NCI-H2196 (cell line): Measurements from ENCODE around the gene IFNGR1.

Source experiments
- DNase-seq: peaks from one replicate; lab custom pipeline; 2025; ENCODE audit not compliant: unreplicated experiment; lab: John Stamatoyannopoulos, UW

Gene IFNGR1

GRCh38 chr6:137177611-137178010 is 41.6 kb downstream of the IFNGR1 start:
- no peak for DNase-seq

DNA sequence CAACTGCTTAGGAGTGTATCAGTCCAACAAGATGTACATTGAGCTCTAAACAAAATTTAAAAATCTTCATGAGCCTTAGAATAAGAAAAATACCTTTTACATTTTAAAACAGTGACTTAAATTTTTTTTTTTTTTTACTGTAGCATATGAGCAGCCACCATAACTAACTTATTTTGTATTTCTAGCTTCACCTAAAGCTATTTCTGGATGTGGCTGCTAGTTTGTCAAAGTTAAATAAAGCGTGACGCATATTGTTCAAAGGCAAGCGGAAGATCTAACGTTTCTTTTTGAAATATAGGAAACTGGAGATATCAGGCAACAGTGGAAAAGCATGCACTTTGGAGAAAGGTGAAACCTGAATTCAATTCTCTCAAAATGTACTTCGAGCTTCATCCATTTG is 42.5 kb downstream of the IFNGR1 start:
- no peak for DNase-seq

- no peak for DNase-seq
Measured at GRCh38 chr6:137175868-137176245, 43.3 kb downstream of the IFNGR1 start.

- DNase-seq: no peak
Measured at GRCh38 chr6:137175157-137175867, 43.9 kb downstream of the IFNGR1 start.

- DNase-seq: no peak
Measured at GRCh38 chr6:137173501-137173900, 45.7 kb downstream of the IFNGR1 start, which contains the start of gene IL22RA2. Gene IL22RA2 (minus strand): TSS chr6:137173644. CDS start chr6:137161749, 11,895 bp downstream.

DNA sequence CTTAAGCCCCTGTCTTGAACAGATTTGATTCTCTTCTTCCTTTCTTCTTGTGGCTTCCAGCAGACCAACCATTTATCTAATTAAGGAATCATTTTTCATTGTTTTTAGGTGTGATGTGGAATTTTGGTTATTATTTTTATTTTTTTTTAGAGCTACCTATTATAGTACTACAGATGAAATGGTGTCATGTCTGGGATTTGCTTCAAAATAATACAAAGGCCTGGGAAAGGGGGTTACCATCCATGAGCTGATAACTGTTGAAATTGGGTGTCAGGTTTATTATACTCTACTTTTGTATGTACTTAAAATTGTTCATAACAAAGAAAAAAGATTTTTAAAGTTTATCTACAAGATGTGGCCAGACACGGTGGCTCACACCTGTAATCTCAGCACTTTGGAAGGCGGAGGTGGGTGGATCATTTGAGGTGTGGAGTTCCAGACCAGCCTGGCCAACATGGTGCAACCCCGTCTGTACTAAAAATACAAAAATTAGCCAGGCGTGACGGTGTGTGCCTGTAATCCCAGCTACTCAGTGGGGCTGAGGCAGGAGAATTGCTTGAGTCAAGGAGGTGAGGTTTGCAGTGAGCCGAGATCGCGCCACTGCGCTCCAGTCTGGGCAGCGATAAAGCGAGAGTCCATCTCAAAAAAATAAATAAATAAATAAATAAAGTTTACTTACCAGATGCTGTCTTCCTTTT is 46.3 kb downstream of the IFNGR1 start:
- DNase-seq: no peak

DNA sequence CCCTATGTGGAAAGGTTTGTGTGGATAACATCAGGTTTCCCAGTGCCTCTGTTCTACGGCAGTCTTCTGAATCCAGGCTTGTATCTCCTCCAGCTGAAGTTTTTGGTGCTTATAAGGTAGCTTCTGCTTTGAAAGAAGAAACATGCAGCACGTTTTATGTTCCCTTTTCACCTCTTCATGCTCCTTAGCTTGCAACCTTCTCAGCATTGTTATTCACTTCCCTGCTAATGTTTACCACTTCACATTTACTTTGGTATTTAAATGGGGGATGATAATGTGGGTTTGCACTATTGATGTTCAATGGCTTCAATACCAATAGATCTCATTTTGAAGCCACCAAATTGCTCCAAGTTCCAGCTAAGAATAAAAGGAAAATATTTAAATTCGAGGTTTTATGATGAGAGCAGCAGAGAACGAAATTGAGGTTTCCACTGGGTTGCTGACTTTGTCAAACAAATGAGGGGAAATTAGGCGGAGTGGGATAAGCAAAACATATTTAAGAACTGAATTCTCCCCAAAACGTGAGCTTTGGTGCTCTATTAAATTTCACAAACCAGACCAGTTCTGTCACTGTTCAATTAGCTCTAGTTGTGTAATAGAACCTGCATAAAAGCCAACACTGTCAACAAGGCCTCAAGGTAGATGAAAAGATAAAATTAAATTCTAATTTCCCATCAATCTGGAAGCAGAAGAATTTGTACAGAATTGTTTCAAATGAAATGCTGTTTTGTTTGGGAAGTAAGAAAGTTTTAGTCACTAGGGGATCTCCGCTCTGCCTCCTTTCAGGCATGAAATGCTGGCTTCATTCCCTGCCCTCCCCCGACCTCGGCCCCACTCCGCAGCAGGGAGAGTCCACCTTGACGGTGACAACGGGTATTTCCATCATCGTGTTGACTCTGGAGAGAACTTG is 47.1 kb downstream of the IFNGR1 start:
- DNase-seq: no peak

DNA sequence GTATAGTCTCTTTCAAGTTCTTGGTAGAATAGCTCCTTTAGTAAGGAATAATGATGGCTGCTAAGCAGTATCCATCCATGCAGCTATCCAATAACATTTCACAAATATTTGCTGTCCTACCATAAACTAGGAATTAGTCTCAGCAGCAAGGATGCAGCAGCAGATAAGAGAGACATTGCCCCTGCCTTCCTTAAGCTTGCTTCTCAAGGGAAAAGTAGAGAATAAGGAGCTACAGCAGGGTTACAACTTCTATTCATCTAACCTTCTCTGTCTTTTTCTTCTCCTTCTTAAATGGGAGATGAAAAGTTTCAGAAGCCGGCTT is 48.2 kb downstream of the IFNGR1 start:
- DNase-seq: no peak

GRCh38 chr6:137170266-137171052 is 48.7 kb downstream of the IFNGR1 start:
- no peak for DNase-seq

GRCh38 chr6:137167702-137168377 is 51.3 kb downstream of the IFNGR1 start:
- no peak for DNase-seq

GRCh38 chr6:137166247-137167098 is 52.7 kb downstream of the IFNGR1 start:
- no peak for DNase-seq

- DNase-seq: no peak
Measured at GRCh38 chr6:137165375-137166246, 53.6 kb downstream of the IFNGR1 start.

DNA sequence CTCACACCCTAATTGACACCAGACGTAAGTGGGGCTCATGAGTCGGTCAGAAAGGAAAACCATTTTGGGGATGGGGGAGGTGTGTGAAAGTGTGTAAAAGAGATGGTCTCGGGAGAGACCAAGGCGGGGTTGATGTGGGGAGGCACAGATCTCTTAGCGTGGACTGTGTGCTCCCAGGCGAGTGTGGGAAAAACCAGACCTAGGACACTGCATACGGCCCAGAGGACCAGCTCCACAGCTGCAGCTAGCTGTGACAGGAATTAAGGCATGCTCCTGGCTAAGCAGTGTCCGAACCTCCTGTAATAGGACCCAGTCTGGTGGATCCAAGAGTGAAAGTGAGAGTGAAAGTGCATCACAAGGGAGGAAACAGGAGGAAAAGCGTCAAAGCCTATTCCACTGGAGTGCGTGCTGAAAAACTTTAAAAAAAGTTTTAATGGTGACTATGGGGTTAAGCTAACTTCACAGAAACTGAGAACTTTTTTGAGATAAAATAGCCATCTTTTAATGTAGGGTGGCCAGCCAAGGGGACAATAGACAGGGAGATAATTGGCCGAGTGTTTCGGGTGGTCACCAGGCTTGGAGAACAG is 55.4 kb downstream of the IFNGR1 start:
- DNase-seq: no peak

DNA sequence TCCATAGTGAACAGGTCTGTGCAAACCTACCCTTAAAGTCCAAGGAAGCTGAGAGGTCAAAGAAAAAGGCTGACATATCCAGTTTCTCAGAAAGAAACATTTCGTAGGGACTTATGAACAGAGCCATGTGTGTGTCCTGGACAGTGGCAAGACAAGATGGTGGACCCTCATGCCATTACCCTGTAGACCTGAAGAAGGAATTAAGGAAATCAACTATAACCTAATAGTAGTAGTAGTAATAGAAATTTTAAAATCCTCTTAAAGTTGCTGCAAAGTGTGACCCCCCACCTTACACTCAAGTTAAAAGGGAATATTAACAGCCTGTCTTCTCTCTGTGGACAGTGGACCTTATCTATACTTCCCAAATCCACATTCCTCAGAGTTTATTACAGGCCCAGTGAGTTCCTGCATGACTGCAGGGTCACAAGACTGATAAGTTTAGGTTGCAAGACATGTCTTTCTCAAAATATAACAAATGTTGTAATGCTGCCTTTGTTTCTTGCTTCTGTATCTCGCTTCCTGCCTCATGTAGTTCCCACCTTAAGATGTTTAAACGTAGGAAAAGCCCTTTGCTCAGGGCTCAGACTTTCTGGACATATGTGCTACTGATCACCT is 56.4 kb downstream of the IFNGR1 start:
- no peak for DNase-seq

GRCh38 chr6:137161949-137162348 is 57.2 kb downstream of the IFNGR1 start:
- no peak for DNase-seq

- no peak for DNase-seq
Measured at GRCh38 chr6:137160763-137161162, 58.4 kb downstream of the IFNGR1 start.

DNA sequence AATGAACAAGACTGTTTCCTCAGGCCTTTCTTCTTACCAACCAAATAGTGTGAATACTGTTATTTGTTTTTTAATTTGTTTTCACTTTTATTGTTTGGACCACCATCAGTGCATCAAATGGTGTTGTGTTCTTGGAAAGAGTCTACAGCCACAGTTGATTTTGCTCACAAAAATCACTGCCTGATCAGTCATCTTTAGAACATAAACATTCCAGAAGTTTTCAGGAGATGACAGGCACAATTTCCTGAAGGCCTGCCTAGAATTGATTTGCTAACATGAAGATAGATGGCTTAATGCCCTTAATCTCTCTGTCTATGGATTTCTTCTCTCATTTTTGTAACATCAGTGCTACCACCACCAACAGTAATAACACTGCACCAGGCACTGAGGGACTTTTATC is 59.3 kb downstream of the IFNGR1 start:
- no peak for DNase-seq

- peak; percentile 4 for DNase-seq
Measured at GRCh38 chr6:137157601-137158000, 61.6 kb downstream of the IFNGR1 start.
